ENCODE measurements around the gene RPS6KB2.

The RPS6KB2 gene

GRCh38 chr11:67410984-67411784 lies 17.1 kb upstream of the RPS6KB2 start:
- DNase-seq = no peak

DNA sequence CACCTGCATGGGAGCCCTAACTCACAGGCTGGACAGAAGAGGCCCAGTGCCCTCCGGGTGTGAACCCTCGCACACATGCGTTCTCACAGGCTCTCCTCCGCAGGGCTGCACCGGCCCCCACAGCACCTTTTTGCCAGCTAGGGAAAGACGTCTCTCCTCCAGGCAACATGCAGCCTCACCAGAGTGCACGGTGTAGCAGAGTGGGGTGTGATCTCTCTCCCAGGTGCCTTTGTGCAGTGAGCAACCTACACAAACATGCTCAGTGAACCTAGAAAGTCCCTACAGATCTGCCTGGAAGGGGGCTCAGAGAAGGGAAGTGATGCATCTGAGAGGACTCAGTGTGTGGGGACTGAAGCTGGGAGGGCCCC lies 16.5 kb upstream of the RPS6KB2 start:
- DNase-seq = no peak

GRCh38 chr11:67412495-67413179 lies 15.7 kb upstream of the RPS6KB2 start:
- no peak for DNase-seq

DNA sequence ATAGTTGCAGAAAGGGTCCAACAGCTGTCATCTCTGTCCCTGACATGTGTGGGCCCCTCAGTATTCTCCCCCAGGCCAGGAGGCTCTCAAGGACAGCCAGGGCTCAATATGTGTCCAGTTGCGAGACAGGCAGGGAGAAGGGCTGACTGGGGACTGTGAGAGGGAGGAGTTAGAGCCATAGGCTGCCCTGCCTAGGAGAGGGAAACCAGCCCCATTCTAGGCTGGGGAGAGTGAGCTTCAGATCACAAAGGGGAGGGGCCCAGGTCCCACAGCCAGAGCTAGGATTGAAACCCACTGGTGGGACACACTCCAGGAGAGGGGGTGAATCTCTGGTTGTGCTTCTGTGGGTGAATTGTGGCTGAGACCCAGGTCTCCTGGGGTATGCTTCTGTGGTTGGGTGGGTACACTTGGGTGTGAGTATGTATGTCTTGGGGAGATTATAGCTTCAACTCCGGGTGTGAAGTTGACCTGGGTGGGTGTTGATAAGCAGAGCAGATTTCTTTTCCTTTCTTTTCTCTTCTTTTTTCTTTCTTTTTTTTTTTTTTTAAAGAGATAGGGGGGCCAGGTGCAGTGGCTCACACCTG lies 14.9 kb upstream of the RPS6KB2 start:
- no peak for DNase-seq

DNA sequence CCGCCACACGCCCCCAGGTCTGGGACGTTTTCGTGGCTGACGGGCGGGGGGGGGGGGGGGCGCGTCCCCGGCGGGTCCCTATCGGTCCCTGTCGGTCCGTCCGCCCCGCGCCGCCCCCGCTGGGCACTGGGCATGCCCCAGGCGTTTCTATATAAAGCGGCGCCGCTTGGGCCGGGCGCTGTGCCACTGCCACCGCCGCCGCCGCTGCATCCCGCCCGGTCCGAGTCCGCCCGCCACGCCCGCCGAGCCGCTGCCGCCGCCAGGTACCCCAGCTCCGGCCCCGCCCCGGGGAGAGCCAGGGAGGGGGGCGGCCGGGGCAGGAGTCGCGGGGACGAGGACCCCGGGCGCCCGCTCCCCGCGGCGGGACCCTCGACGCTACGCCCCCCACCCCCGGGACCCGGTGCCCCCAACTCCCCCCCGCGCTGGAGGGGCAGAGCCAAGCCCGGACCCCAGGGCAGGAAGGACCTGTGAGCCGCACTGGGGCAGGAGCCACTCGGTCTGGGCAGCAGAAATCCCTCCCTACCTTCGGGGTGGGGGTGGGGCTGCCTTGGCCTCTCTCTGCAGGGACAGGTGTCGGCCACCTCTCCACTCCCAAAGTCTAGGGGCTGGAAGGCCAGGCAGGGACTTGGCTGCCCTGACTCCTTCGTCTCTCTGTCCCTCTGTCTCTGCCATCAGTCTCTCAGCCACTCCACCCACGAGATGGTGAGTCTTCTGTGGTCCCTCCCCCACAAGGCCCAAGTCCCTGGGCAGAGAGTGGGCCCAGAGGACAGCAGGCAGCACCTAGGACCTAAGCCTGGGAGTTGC lies 12.6 kb upstream of the RPS6KB2 start, which contains the start of gene CARNS1:
Gene CARNS1, plus strand, starts transcription at position 178 of the 804 bp plus-strand sequence. Its CDS starts 522 bp downstream, at position 700.
- peak; percentile 16 for DNase-seq

- peak; percentile 65 for DNase-seq
Measured at GRCh38 chr11:67416416-67417335, 11.6 kb upstream of the RPS6KB2 start.

DNA sequence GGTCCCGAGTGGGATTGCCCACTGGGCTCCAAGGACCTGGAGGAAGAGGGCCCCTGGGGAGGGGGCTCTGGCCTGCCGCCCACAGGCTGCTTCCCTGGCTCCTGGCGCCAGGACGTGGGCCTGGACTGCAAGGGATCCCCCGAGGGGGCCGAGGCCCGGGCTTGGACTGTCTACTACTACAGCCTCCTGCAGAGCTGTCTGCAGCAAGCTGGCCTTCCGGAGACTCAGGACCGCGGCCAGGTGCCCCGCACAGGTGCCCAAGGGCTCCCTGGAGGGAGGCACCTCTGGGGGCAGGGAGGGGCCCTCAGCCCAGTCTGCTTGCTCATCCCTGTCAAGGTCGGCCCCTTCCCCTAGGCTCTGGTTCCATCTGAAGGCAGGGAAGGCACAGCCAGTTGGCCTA lies 10.9 kb upstream of the RPS6KB2 start:
- DNase-seq = no peak

DNA sequence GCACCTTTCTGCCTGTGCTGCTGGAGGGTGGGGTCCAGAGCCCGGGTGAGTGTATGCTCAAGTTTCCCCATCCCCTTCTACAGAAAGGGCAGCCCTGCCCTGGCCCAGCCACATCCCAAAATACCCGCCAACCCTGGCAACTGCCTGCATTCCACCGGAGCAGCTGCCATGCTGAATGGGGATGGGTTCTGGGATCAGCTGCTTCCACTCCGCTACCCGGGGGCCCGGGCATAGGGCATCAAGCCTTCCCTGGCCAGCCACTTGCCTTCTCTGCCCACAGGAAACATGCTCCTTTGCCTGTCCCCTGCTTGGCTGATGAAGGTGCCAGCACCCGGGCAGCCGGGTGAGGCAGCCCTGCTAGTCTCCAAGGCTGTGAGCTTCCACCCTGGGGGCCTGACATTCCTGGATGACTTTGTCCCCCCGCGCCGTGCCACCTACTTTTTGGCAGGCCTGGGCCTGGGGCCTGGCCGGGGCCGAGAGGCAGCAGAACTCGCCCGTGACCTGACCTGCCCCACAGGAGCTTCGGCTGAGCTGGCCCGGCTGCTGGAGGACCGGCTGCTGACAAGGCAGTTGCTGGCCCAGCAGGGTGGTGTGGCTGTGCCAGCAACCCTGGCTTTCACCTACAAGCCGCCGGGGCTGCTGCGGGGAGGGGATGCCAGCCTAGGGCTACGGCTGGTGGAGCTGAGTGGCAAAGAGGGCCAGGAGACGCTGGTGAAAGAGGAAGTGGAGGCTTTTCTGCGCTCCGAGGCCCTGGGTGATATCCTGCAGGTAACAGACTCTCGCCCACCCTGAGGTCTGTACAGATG lies 9.6 kb upstream of the RPS6KB2 start:
- peak; percentile 37 for DNase-seq

DNA sequence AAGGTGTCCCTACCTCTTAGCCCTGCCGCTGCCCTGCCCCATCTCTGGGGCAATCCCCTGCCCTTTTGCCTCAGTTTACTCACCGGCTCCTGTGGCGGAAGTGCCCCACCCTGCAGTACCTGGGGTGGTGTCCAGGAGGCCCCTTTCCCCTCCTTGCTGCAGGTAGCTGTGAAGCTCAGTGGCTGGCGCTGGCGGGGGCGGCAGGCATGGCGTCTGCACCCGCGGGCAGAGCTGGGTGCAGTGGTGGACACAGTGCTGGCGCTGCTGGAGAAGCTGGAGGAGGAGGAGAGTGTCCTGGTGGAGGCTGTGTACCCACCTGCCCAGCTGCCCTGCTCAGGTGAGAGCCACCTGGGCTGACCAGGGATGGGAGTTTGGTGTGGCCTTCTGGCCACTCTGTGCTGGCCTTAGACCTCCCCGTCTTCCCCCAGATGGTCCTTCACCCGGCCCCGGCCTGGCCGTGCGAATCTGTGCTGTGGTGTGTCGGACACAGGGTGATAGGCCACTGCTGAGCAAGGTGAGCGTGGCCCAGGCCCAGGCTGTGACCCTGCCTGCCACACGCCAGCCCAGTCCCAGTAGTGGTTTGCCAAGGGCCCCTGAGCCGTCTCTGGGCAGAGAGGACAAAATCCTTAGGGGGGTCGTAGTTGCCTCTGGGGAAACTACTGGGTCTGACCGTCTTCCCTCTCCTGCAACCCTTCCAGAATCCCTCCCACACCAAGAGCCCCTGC lies 8.8 kb upstream of the RPS6KB2 start:
- no peak for DNase-seq

GRCh38 chr11:67420147-67420645 lies 8.1 kb upstream of the RPS6KB2 start:
- DNase-seq = peak; percentile 9

DNA sequence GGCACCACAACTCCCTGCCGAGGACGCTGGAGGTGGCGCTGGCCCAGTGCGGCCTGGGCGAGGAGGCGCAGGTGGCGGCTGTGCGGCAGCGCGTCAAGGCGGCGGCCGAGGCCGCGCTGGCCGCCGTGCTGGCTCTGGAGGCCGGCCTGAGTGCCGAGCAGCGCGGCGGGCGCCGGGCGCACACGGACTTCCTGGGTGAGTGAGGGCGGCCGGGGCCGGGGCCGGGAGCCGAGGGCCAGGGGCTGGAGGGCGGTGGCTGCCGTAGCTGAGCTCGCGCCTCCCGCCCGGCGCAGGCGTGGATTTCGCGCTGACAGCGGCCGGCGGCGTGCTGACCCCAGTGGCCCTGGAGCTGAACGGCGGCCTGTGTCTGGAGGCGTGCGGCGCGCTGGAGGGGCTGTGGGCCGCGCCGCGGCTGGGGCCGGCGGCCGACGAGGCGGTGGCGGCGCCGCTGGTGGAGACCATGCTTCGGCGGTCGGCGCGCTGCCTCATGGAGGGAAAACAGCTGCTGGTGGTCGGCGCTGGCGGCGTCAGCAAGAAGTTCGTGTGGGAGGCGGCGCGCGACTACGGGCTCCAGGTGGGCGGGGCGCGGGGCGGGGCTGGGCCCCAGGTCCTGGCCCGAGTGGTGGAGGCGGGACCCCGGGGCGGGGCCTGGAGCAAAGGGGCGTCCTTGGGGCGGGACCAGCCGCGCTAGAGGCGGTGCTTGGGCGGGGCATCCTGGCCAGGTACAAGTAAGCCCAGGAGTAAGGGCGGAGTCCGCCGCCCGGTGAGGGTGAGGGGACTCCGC lies 7.5 kb upstream of the RPS6KB2 start:
- DNase-seq = peak; percentile 99

DNA sequence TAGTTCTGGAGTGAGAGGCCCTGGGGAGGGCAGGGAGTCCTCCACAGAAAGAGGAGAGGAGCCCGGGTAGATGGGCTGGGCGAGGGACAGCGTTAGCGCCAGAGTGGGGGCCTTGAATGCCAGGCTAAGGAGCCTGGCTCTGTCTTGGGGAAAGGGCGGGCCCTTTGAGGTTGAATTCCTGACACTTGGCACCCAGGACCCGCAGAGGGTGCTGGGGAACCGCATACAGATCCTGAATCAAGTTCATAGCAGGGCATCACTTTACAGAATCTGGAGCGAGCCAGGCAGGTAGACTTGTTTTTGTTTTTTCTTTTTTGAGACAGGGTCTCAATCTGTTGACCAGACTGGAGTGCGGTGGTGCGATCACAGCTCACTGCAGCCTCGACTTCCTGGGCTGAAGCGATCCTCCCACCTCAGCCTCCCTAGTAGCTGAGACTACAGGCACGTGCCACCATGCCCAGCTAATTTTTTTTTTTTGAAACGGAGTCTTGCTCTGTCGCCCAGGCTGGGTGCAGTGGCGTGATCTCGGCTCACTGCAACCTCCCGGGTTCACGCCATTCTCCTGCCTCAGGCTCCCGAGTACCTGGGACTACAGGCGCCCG lies 6.8 kb upstream of the RPS6KB2 start:
- DNase-seq = no peak

GRCh38 chr11:67422891-67423290 lies 5.4 kb upstream of the RPS6KB2 start:
- DNase-seq = no peak

- DNase-seq = no peak
Measured at GRCh38 chr11:67423466-67423865, 4.8 kb upstream of the RPS6KB2 start.

GRCh38 chr11:67423891-67424613 lies 4.2 kb upstream of the RPS6KB2 start:
- no peak for DNase-seq

GRCh38 chr11:67427364-67427859 lies 882 bp upstream of the RPS6KB2 start:
- peak; percentile 18 for DNase-seq

- no peak for DNase-seq
Measured at GRCh38 chr11:67429038-67429668, 859 bp downstream of the RPS6KB2 start.
